ENCODE measurements around the gene NCKAP5.

The NCKAP5 gene

DNA sequence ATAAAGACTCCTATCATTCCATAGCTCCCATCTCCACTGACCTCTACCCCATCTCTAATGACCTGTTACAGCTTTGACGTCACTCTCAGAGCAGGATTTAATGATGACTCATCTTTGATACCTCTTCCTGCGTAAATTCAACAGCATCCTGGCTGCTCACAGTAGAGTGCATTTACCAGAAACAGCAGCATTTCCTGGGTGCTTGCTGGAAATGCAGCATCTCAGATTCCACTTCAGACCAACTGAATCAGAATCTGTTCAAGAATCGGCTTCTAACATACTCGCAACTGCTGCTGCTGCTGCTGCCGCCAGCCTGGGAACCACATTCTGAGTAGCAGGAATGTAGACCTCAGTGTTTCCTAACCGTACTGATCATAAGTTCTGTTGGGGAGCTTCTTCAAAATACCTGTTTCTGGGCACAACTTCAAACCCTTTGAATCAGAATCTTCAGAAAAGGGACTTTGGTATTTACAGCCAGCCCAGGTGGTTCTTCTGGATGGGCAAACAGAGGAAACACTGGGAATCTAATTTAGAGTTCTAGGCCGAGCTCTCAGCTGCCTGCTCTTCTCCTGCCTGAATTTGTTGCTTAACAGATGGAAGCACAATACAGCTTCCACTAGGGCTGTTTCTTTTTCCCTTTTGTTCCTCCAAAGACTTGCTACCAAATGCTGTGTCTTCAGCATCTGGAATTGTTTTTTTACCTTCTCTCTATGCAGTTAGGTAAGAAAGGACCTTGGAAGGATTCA is 241.4 kb downstream of the NCKAP5 start:
- TF ChIP-seq ZBTB7A (IDR thresholded peaks at IDR 0.05; ENCODE audit: low read depth): no peak
- no peak for TF ChIP-seq EGR1 (IDR thresholded peaks at IDR 0.05)
- TF ChIP-seq, protein P1, sequence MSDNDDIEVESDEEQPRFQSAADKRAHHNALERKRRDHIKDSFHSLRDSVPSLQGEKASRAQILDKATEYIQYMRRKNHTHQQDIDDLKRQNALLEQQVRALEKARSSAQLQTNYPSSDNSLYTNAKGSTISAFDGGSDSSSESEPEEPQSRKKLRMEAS (IDR thresholded peaks at IDR 0.05): no peak
- no peak for TF ChIP-seq TCF12 (IDR thresholded peaks at IDR 0.05; ENCODE audit: low read depth)
- TF ChIP-seq TEAD4 (IDR thresholded peaks at IDR 0.05): no peak

- TF ChIP-seq TEAD4 (IDR thresholded peaks at IDR 0.05) (no peak), FOXM1 (IDR thresholded peaks at IDR 0.05; ENCODE audit: borderline replicate concordance, low read depth) (no peak), CREB1 (IDR thresholded peaks at IDR 0.05; ENCODE audit: low read depth) (no peak), EP300 (IDR thresholded peaks at IDR 0.05; ENCODE audit: borderline replicate concordance) (no peak), CEBPB (IDR thresholded peaks at IDR 0.05) (no peak), EGR1 (IDR thresholded peaks at IDR 0.05) (no peak), ZBTB7A (IDR thresholded peaks at IDR 0.05; ENCODE audit: low read depth) (no peak), RAD21 (IDR thresholded peaks at IDR 0.05; ENCODE audit: low read depth) (no peak), TCF12 (IDR thresholded peaks at IDR 0.05; ENCODE audit: low read depth) (no peak), NFIC (IDR thresholded peaks at IDR 0.05) (no peak), TAF1 (IDR thresholded peaks at IDR 0.05; ENCODE audit: low read depth) (no peak), USF1 (IDR thresholded peaks at IDR 0.05) (no peak), YY1 (IDR thresholded peaks at IDR 0.05; ENCODE audit: low read depth) (no peak)
- TF ChIP-seq, protein P2, sequence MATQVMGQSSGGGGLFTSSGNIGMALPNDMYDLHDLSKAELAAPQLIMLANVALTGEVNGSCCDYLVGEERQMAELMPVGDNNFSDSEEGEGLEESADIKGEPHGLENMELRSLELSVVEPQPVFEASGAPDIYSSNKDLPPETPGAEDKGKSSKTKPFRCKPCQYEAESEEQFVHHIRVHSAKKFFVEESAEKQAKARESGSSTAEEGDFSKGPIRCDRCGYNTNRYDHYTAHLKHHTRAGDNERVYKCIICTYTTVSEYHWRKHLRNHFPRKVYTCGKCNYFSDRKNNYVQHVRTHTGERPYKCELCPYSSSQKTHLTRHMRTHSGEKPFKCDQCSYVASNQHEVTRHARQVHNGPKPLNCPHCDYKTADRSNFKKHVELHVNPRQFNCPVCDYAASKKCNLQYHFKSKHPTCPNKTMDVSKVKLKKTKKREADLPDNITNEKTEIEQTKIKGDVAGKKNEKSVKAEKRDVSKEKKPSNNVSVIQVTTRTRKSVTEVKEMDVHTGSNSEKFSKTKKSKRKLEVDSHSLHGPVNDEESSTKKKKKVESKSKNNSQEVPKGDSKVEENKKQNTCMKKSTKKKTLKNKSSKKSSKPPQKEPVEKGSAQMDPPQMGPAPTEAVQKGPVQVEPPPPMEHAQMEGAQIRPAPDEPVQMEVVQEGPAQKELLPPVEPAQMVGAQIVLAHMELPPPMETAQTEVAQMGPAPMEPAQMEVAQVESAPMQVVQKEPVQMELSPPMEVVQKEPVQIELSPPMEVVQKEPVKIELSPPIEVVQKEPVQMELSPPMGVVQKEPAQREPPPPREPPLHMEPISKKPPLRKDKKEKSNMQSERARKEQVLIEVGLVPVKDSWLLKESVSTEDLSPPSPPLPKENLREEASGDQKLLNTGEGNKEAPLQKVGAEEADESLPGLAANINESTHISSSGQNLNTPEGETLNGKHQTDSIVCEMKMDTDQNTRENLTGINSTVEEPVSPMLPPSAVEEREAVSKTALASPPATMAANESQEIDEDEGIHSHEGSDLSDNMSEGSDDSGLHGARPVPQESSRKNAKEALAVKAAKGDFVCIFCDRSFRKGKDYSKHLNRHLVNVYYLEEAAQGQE (IDR thresholded peaks at IDR 0.05; ENCODE audit: low read depth): no peak
- TF ChIP-seq, protein P1 (IDR thresholded peaks at IDR 0.05): no peak
These were observed 244.1 kb downstream of the NCKAP5 start for GRCh38 chr2:133324150-133324561.

DNA sequence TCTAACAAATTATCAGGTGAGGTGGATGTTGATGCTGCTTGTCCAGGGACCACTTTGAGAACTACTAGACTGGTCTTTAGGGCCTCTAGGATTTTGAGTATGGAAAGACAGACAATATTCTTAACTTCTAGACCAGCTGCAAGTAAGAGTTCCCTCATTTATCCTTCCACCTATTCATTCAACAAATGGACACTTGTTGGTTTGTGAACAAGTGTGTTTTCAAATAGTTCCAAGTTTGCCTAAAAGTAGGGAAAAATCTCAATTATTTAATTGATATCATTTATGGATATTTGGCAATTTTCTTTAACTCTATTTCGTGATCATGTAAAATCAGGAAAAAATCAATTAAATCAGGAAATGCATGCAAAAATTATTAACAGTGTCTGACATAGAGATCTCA is 245.4 kb downstream of the NCKAP5 start:
- TF ChIP-seq ZBTB7A (IDR thresholded peaks at IDR 0.05; ENCODE audit: low read depth): no peak
- TF ChIP-seq FOXM1 (IDR thresholded peaks at IDR 0.05; ENCODE audit: borderline replicate concordance, low read depth): no peak
- TF ChIP-seq CEBPB (IDR thresholded peaks at IDR 0.05): no peak
- TF ChIP-seq RAD21 (IDR thresholded peaks at IDR 0.05; ENCODE audit: low read depth): no peak
- no peak for TF ChIP-seq EP300 (IDR thresholded peaks at IDR 0.05; ENCODE audit: borderline replicate concordance)
- no peak for TF ChIP-seq YY1 (IDR thresholded peaks at IDR 0.05; ENCODE audit: low read depth)
- no peak for TF ChIP-seq NFIC (IDR thresholded peaks at IDR 0.05)
- TF ChIP-seq, protein P2 (IDR thresholded peaks at IDR 0.05; ENCODE audit: low read depth): no peak
- TF ChIP-seq CREB1 (IDR thresholded peaks at IDR 0.05; ENCODE audit: low read depth): no peak
- no peak for TF ChIP-seq EGR1 (IDR thresholded peaks at IDR 0.05)

- TF ChIP-seq RAD21 (IDR thresholded peaks at IDR 0.05; ENCODE audit: low read depth): no peak
- TF ChIP-seq FOXM1 (IDR thresholded peaks at IDR 0.05; ENCODE audit: borderline replicate concordance, low read depth): no peak
- TF ChIP-seq TEAD4 (IDR thresholded peaks at IDR 0.05): no peak
- TF ChIP-seq YY1 (IDR thresholded peaks at IDR 0.05; ENCODE audit: low read depth): no peak
- no peak for TF ChIP-seq TAF1 (IDR thresholded peaks at IDR 0.05; ENCODE audit: low read depth)
- TF ChIP-seq CREB1 (IDR thresholded peaks at IDR 0.05; ENCODE audit: low read depth): no peak
- TF ChIP-seq NFIC (IDR thresholded peaks at IDR 0.05): no peak
These were observed 251.1 kb downstream of the NCKAP5 start for GRCh38 chr2:133317178-133317577.

DNA sequence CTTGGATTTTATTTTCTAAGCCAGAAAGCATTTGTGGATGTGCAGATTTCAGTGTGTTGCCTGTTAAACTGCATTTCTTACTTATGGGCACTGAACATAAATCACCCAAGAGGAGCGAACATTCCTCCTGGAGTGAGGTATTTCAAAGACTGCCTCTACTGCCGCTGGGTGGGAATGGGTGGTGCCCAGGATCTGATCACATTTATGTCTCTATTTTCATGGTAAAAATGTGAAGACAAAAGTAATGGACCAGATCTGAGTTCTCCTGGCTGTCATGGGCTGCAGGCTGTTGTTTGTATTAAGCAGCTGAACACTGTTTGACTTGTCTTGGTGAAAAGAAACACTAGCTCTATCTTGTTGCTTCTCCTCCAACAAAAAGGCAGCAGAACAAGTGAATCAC is 251.7 kb downstream of the NCKAP5 start:
- no peak for TF ChIP-seq NFIC (IDR thresholded peaks at IDR 0.05)
- no peak for TF ChIP-seq CREB1 (IDR thresholded peaks at IDR 0.05; ENCODE audit: low read depth)
- no peak for TF ChIP-seq TCF12 (IDR thresholded peaks at IDR 0.05; ENCODE audit: low read depth)
- TF ChIP-seq, protein P2 (IDR thresholded peaks at IDR 0.05; ENCODE audit: low read depth): no peak
